LNCAP (cell line): ENCODE data around the gene SUMO3.

Source experiments
- CTCF ChIP-seq: fragments of 450-650 bp; IDR thresholded peaks from 2 replicates; pipeline ENCODE4 v1.5.1; 2017; ENCODE audit warnings: mild to moderate bottlenecking

Gene SUMO3

GRCh38 chr21:44778094-44778493 lies 39.8 kb downstream of the SUMO3 start:
- no peak for TF ChIP-seq CTCF

GRCh38 chr21:44774972-44775371 lies 42.9 kb downstream of the SUMO3 start:
- TF ChIP-seq CTCF: no peak

GRCh38 chr21:44773291-44773932 lies 44.5 kb downstream of the SUMO3 start:
- no peak for TF ChIP-seq CTCF

- TF ChIP-seq CTCF: no peak
Measured at GRCh38 chr21:44771896-44772525, 45.9 kb downstream of the SUMO3 start.

GRCh38 chr21:44767834-44768831 lies 49.7 kb downstream of the SUMO3 start:
- TF ChIP-seq CTCF: no peak

- TF ChIP-seq CTCF: no peak
Measured at GRCh38 chr21:44766818-44767354, 51.0 kb downstream of the SUMO3 start.
